ENCODE measurements around the gene SBF2.

The SBF2 gene

DNA sequence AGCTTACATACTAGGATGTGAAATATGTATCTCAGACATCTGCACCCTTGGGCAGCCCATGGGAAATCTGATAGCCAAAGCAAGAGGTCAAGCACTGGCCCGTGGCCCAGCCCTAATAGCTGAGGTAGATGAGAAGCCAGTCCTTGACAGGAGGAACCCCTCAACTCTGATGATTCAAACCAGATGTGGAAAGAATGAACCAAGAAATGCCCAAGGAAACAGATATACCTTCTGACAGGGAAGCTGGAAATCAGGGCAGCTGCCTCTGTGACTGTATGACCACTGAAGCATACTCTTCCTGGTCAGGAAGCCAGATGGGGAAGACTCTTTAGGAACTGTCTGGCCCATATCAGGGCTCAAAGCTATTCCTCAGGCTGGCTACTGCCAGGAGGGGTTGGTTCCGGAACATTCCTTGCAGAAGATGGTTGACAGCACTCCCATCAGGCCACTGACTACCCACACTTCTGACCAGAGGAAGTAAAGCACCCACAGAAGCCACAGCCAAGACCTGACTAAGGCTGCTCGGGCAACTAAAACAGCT lies 506.0 kb downstream of the SBF2 start:
- Histone ChIP-seq H3K56ac (ENCODE audit: low read length) (no peak overlapping the region), H2BK120ac (ENCODE audit: low read depth, low read length) (no peak overlapping the region), H2BK15ac (replicated peaks; ENCODE audit: low read depth) (no peak overlapping the region), H3K4me3 (ENCODE audit: low read length) (no peak overlapping the region), H3K23ac (ENCODE audit: low read length) (no peak overlapping the region), H3K79me2 (ENCODE audit: control insufficient read depth, insufficient read depth, low read length) (no peaks in the 10 kb centered on the region), H3K4me2 (ENCODE audit: low read length) (no peak overlapping the region), H2AK5ac (ENCODE audit: low read length) (no peak overlapping the region), H2BK5ac (ENCODE audit: low read length) (no peak overlapping the region), H3K27ac (ENCODE audit: low read depth, low read length) (no peak overlapping the region), H3K9ac (ENCODE audit: low read length) (no peak overlapping the region), H3K4ac (ENCODE audit: low read depth, low read length) (no peak overlapping the region), H4K5ac (ENCODE audit: low read length) (no peak overlapping the region), H3K27me3 (ENCODE audit: insufficient read depth, low read length, poor library complexity) (no peaks in the 10 kb centered on the region), H3K36me3 (ENCODE audit: control insufficient read depth, insufficient read depth, low read length) (no peaks in the 10 kb centered on the region), H3K4me1 (ENCODE audit: control insufficient read depth, low read depth, low read length) (no peaks in the 10 kb centered on the region), H3K18ac (ENCODE audit: low read length) (no peak overlapping the region), H4K8ac (ENCODE audit: low read depth, low read length) (no peak overlapping the region), H3K79me1 (ENCODE audit: low read length) (no peaks in the 10 kb centered on the region)
- DNase-seq: no peak
- no CpG with 5 or more reads among the region's 3 CpGs for WGBS (ENCODE audit: extremely low coverage, insufficient coverage, low lambda C conversion rate)

DNA sequence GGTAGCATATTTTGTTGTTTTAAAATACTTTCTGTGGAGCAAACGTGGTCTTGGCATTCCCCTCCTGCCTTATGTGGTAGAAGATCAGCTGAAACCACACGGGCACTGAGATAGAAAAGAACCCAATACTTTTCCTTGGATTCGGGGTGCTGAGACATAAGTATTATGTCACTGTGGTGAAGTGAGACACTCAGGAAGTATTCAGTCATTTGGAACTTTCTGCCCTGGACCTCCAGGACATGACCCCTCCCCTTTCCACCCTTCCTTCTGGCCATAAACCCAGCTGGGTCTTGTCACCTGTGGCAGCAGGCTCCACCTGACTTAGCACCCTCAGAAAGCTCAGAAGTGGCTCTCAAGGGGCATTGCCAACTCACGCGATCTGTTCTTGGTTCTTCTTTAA lies 506.8 kb downstream of the SBF2 start:
- H3K36me3 ChIP-seq (ENCODE audit: control insufficient read depth, insufficient read depth, low read length): no peaks in the 10 kb centered on the region
- H3K27ac ChIP-seq (ENCODE audit: low read depth, low read length): no peak overlapping the region

DNA sequence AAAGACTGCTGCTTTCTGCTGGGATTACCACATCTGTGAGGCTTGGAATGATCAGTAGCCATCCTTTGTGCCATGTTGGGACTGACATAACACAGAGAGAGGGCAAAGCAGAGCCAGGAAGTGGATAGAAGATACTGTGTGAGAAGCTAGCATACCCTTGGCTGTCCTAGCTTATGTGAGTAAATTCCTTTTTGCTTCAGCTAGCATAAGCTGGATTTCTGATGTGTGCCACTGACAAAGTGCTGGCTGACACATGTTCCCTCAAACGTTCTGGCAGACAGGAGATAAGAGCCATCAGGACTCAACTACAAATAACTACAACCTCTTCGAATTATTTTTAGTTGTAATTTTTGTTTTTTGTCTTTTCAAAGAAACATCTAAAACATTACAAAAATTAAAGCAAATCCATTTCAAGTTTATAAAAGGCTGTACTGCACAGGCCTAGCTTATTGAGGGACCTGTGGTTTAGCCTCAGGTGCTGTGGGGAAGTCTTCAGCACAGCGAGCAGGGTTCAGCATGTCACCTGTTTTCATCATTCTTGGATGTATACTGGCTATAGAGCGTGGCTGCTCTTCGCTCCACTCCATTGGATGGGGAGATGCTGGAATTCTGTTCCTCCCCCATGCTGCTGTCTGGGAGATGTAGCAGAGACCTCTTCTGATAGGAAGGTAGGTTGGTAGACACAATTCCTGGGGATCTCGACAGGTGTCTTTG lies 509.3 kb downstream of the SBF2 start:
- Histone ChIP-seq H3K23ac (ENCODE audit: low read length) (no peak overlapping the region), H3K4me3 (ENCODE audit: low read length) (no peak overlapping the region), H4K5ac (ENCODE audit: low read length) (no peak overlapping the region), H2BK5ac (ENCODE audit: low read length) (no peak overlapping the region), H4K8ac (ENCODE audit: low read depth, low read length) (no peak overlapping the region), H3K56ac (ENCODE audit: low read length) (no peak overlapping the region), H2AK5ac (ENCODE audit: low read length) (no peak overlapping the region), H3K9ac (ENCODE audit: low read length) (no peak overlapping the region), H3K27ac (ENCODE audit: low read depth, low read length) (no peak overlapping the region), H3K4me2 (ENCODE audit: low read length) (no peak overlapping the region), H2BK15ac (replicated peaks; ENCODE audit: low read depth) (no peak overlapping the region), H3K4ac (ENCODE audit: low read depth, low read length) (no peak overlapping the region), H3K27me3 (ENCODE audit: insufficient read depth, low read length, poor library complexity) (no peaks in the 10 kb centered on the region), H3K4me1 (ENCODE audit: control insufficient read depth, low read depth, low read length) (no peaks in the 10 kb centered on the region), H3K18ac (ENCODE audit: low read length) (no peak overlapping the region), H2BK120ac (ENCODE audit: low read depth, low read length) (no peak overlapping the region), H3K79me1 (ENCODE audit: low read length) (no peaks in the 10 kb centered on the region), H3K36me3 (ENCODE audit: control insufficient read depth, insufficient read depth, low read length) (peaks cover 1% of the 10 kb centered on the region), H3K79me2 (ENCODE audit: control insufficient read depth, insufficient read depth, low read length) (no peaks in the 10 kb centered on the region)
- 100% methylated on average over 1 of the region's 6 CpGs for WGBS (ENCODE audit: extremely low coverage, insufficient coverage, low lambda C conversion rate)
- DNase-seq: no peak

More for the DNA sequence above, 506.8 kb downstream of the SBF2 start:
- Histone ChIP-seq H4K8ac (ENCODE audit: low read depth, low read length) (no peak overlapping the region), H2AK5ac (ENCODE audit: low read length) (no peak overlapping the region), H2BK120ac (ENCODE audit: low read depth, low read length) (no peak overlapping the region), H3K4me2 (ENCODE audit: low read length) (no peak overlapping the region), H2BK5ac (ENCODE audit: low read length) (no peak overlapping the region), H3K18ac (ENCODE audit: low read length) (no peak overlapping the region), H3K23ac (ENCODE audit: low read length) (no peak overlapping the region), H3K56ac (ENCODE audit: low read length) (no peak overlapping the region), H3K9ac (ENCODE audit: low read length) (no peak overlapping the region), H3K79me1 (ENCODE audit: low read length) (no peaks in the 10 kb centered on the region), H3K27me3 (ENCODE audit: insufficient read depth, low read length, poor library complexity) (no peaks in the 10 kb centered on the region), H3K4ac (ENCODE audit: low read depth, low read length) (no peak overlapping the region), H3K4me1 (ENCODE audit: control insufficient read depth, low read depth, low read length) (no peaks in the 10 kb centered on the region), H4K5ac (ENCODE audit: low read length) (no peak overlapping the region), H3K79me2 (ENCODE audit: control insufficient read depth, insufficient read depth, low read length) (no peaks in the 10 kb centered on the region), H2BK15ac (replicated peaks; ENCODE audit: low read depth) (no peak overlapping the region), H3K4me3 (ENCODE audit: low read length) (no peak overlapping the region)
- WGBS (ENCODE audit: extremely low coverage, insufficient coverage, low lambda C conversion rate): no CpG with 5 or more reads among the region's 5 CpGs
- DNase-seq: no peak

DNA sequence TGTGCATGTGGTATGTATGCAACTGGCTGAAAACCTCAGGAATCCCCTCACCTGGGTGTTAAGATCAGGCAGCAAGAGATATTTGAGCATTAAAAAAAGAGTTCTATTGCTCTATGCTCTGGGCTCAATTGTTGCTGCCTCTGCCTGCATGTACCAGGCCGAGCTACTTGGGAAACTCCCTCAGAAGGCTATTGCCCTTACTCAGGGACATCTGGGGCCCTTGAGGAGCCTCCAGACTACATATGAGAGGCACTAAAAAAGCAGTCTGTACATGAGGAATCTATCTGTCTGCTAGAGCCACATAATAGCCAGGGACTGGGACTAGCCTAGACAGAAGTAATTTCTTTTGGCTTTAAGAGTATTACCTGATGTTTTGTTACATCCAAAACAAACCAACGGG lies 510.0 kb downstream of the SBF2 start:
- peaks cover 1% of the 10 kb centered on the region for H3K36me3 ChIP-seq (ENCODE audit: control insufficient read depth, insufficient read depth, low read length)
- H3K4me3 ChIP-seq (ENCODE audit: low read length): no peak overlapping the region
- H3K4ac ChIP-seq (ENCODE audit: low read depth, low read length): no peak overlapping the region
- no peak overlapping the region for H2AK5ac ChIP-seq (ENCODE audit: low read length)
- peak overlapping the region; percentile 29 for H3K27ac ChIP-seq (ENCODE audit: low read depth, low read length)
- H3K79me1 ChIP-seq (ENCODE audit: low read length): peaks cover 2% of the 10 kb centered on the region
- no peak overlapping the region for H3K23ac ChIP-seq (ENCODE audit: low read length)
- DNase-seq: no peak
- no peak overlapping the region for H4K8ac ChIP-seq (ENCODE audit: low read depth, low read length)
- H3K4me1 ChIP-seq (ENCODE audit: control insufficient read depth, low read depth, low read length): no peaks in the 10 kb centered on the region
- no peaks in the 10 kb centered on the region for H3K27me3 ChIP-seq (ENCODE audit: insufficient read depth, low read length, poor library complexity)
- H4K5ac ChIP-seq (ENCODE audit: low read length): no peak overlapping the region
- no peak overlapping the region for H2BK5ac ChIP-seq (ENCODE audit: low read length)
- WGBS (ENCODE audit: extremely low coverage, insufficient coverage, low lambda C conversion rate): no CpG with 5 or more reads among the region's 2 CpGs
- no peak overlapping the region for H3K18ac ChIP-seq (ENCODE audit: low read length)
- no peak overlapping the region for H3K56ac ChIP-seq (ENCODE audit: low read length)
- no peak overlapping the region for H3K9ac ChIP-seq (ENCODE audit: low read length)
- no peak overlapping the region for H3K4me2 ChIP-seq (ENCODE audit: low read length)
- H2BK15ac ChIP-seq (replicated peaks; ENCODE audit: low read depth): no peak overlapping the region
- no peaks in the 10 kb centered on the region for H3K79me2 ChIP-seq (ENCODE audit: control insufficient read depth, insufficient read depth, low read length)
- no peak overlapping the region for H2BK120ac ChIP-seq (ENCODE audit: low read depth, low read length)

DNA sequence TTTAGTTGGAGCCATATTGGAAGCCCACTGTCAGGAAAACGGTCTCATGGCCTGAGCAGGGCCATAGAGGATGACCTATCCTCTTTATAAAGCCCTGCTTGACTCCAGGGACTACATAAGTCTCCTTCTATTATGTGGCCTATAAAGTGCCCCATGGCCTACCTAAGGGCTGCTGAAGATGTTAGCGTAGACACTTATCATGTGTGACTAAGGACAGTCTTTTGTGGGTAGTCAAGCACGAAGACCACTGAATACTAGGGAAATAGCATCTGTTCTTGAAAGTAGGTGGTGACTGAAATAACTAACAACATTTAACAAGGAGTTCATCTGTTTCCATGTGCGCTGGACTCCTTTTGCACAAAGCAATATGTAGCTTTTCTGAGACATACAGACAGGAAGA lies 513.1 kb downstream of the SBF2 start:
- no peak overlapping the region for H3K4me3 ChIP-seq (ENCODE audit: low read length)
- no peak overlapping the region for H3K18ac ChIP-seq (ENCODE audit: low read length)
- no peak overlapping the region for H2AK5ac ChIP-seq (ENCODE audit: low read length)
- WGBS (ENCODE audit: extremely low coverage, insufficient coverage, low lambda C conversion rate): no CpG with 5 or more reads among the region's 4 CpGs
- no peaks in the 10 kb centered on the region for H3K79me2 ChIP-seq (ENCODE audit: control insufficient read depth, insufficient read depth, low read length)
- H3K27ac ChIP-seq (ENCODE audit: low read depth, low read length): no peak overlapping the region
- H3K27me3 ChIP-seq (ENCODE audit: insufficient read depth, low read length, poor library complexity): no peaks in the 10 kb centered on the region
- no peak overlapping the region for H3K9ac ChIP-seq (ENCODE audit: low read length)
- H2BK120ac ChIP-seq (ENCODE audit: low read depth, low read length): no peak overlapping the region
- H3K4me2 ChIP-seq (ENCODE audit: low read length): no peak overlapping the region
- H3K4me1 ChIP-seq (ENCODE audit: control insufficient read depth, low read depth, low read length): peaks cover 4% of the 10 kb centered on the region
- H4K8ac ChIP-seq (ENCODE audit: low read depth, low read length): no peak overlapping the region
- no peak overlapping the region for H4K5ac ChIP-seq (ENCODE audit: low read length)
- H3K56ac ChIP-seq (ENCODE audit: low read length): no peak overlapping the region
- peaks cover 2% of the 10 kb centered on the region for H3K79me1 ChIP-seq (ENCODE audit: low read length)
- H3K23ac ChIP-seq (ENCODE audit: low read length): no peak overlapping the region
- peaks cover 1% of the 10 kb centered on the region for H3K36me3 ChIP-seq (ENCODE audit: control insufficient read depth, insufficient read depth, low read length)
- H2BK15ac ChIP-seq (replicated peaks; ENCODE audit: low read depth): no peak overlapping the region
- no peak overlapping the region for H3K4ac ChIP-seq (ENCODE audit: low read depth, low read length)
- no peak for DNase-seq
- H2BK5ac ChIP-seq (ENCODE audit: low read length): no peak overlapping the region

DNA sequence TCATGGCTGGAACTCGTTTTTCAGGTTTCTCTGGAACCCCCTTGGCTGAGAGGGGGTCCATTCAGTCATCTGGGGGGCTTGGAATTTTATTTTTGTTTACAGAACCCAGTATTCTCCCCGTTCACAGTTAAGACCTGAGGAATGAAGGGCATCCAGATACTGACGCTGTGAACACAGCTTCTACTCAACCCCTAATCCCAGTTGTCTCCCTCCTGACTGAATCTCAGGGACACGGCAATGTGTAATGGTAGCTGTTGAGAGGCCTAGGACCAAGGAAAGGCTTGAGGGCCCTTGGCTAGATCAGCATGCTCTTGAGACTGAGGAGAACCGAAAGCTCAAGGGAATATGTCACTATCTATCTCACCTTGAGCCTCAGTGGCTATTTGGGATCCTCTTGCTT lies 516.5 kb downstream of the SBF2 start:
- Histone ChIP-seq H3K9ac (ENCODE audit: low read length) (no peak overlapping the region), H3K56ac (ENCODE audit: low read length) (no peak overlapping the region), H2BK15ac (replicated peaks; ENCODE audit: low read depth) (no peak overlapping the region), H4K8ac (ENCODE audit: low read depth, low read length) (no peak overlapping the region), H2BK120ac (ENCODE audit: low read depth, low read length) (no peak overlapping the region), H3K27me3 (ENCODE audit: insufficient read depth, low read length, poor library complexity) (no peaks in the 10 kb centered on the region), H3K4me1 (ENCODE audit: control insufficient read depth, low read depth, low read length) (peaks cover 13% of the 10 kb centered on the region), H3K79me1 (ENCODE audit: low read length) (peaks cover 2% of the 10 kb centered on the region), H3K23ac (ENCODE audit: low read length) (no peak overlapping the region), H3K36me3 (ENCODE audit: control insufficient read depth, insufficient read depth, low read length) (peaks cover 1% of the 10 kb centered on the region), H3K27ac (ENCODE audit: low read depth, low read length) (peak overlapping the region; percentile 57), H3K4me2 (ENCODE audit: low read length) (no peak overlapping the region), H3K4me3 (ENCODE audit: low read length) (no peak overlapping the region), H3K18ac (ENCODE audit: low read length) (no peak overlapping the region), H2BK5ac (ENCODE audit: low read length) (no peak overlapping the region), H2AK5ac (ENCODE audit: low read length) (no peak overlapping the region), H4K5ac (ENCODE audit: low read length) (no peak overlapping the region), H3K79me2 (ENCODE audit: control insufficient read depth, insufficient read depth, low read length) (no peaks in the 10 kb centered on the region), H3K4ac (ENCODE audit: low read depth, low read length) (peak overlapping the region; percentile 83)
- no CpG with 5 or more reads among the region's 5 CpGs for WGBS (ENCODE audit: extremely low coverage, insufficient coverage, low lambda C conversion rate)
- DNase-seq: peak; percentile 55
